Measurements from ENCODE around the gene RRAGA.

DNA sequence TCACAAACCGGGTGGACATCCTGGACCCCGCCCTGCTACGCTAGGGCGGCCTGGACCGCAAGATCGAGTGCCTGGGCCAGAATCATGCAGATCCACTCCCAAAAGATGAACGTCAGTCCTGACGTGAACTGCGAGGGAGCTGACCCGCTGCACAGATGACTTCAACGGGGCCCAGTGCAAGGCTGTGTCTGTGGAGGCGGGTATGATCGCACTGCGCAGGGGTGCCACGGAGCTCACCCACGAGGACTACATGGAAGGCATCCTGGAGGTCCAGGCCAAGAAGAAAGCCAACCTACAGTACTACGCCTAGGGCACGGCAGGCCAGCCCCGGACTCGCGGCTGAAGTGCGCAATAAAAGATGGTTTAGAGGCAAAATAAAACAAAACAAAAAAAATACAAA is 21.4 kb upstream of the RRAGA start:
- TF ChIP-seq, protein P1, sequence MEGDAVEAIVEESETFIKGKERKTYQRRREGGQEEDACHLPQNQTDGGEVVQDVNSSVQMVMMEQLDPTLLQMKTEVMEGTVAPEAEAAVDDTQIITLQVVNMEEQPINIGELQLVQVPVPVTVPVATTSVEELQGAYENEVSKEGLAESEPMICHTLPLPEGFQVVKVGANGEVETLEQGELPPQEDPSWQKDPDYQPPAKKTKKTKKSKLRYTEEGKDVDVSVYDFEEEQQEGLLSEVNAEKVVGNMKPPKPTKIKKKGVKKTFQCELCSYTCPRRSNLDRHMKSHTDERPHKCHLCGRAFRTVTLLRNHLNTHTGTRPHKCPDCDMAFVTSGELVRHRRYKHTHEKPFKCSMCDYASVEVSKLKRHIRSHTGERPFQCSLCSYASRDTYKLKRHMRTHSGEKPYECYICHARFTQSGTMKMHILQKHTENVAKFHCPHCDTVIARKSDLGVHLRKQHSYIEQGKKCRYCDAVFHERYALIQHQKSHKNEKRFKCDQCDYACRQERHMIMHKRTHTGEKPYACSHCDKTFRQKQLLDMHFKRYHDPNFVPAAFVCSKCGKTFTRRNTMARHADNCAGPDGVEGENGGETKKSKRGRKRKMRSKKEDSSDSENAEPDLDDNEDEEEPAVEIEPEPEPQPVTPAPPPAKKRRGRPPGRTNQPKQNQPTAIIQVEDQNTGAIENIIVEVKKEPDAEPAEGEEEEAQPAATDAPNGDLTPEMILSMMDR (IDR thresholded peaks at IDR 0.05; ENCODE audit: insufficient read depth, low read length), result no peak
- TF ChIP-seq POLR2AphosphoS5 (IDR thresholded peaks at IDR 0.05; ENCODE audit: low read depth) (no peak), GABPA (IDR thresholded peaks at IDR 0.05; ENCODE audit: low read depth) (no peak), SPI1 (IDR thresholded peaks at IDR 0.05; ENCODE audit: borderline replicate concordance, low read depth) (no peak)
- TF ChIP-seq, protein P2, sequence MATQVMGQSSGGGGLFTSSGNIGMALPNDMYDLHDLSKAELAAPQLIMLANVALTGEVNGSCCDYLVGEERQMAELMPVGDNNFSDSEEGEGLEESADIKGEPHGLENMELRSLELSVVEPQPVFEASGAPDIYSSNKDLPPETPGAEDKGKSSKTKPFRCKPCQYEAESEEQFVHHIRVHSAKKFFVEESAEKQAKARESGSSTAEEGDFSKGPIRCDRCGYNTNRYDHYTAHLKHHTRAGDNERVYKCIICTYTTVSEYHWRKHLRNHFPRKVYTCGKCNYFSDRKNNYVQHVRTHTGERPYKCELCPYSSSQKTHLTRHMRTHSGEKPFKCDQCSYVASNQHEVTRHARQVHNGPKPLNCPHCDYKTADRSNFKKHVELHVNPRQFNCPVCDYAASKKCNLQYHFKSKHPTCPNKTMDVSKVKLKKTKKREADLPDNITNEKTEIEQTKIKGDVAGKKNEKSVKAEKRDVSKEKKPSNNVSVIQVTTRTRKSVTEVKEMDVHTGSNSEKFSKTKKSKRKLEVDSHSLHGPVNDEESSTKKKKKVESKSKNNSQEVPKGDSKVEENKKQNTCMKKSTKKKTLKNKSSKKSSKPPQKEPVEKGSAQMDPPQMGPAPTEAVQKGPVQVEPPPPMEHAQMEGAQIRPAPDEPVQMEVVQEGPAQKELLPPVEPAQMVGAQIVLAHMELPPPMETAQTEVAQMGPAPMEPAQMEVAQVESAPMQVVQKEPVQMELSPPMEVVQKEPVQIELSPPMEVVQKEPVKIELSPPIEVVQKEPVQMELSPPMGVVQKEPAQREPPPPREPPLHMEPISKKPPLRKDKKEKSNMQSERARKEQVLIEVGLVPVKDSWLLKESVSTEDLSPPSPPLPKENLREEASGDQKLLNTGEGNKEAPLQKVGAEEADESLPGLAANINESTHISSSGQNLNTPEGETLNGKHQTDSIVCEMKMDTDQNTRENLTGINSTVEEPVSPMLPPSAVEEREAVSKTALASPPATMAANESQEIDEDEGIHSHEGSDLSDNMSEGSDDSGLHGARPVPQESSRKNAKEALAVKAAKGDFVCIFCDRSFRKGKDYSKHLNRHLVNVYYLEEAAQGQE (IDR thresholded peaks at IDR 0.05; ENCODE audit: insufficient replicate concordance, low read depth), result no peak
